Measurements from ENCODE around the gene SSTR3.

- TF ChIP-seq CTCF (IDR thresholded peaks at IDR 0.05): no peak
- no peak for TF ChIP-seq POLR2AphosphoS5 (IDR thresholded peaks at IDR 0.05; ENCODE audit: low read depth, low read length)
- no peak for TF ChIP-seq TCF7L2 (IDR thresholded peaks at IDR 0.05; ENCODE audit: low read depth, low read length)
- no peak for TF ChIP-seq SIN3A (IDR thresholded peaks at IDR 0.05; ENCODE audit: borderline replicate concordance, insufficient read depth, low read depth, low read length)
Measured at GRCh38 chr22:37163096-37163489, 49.2 kb downstream of the SSTR3 start.

Data from Panc1 (cell line).